ENCODE measurements around the gene CFTR. TPM values are rescaled to one million over a fixed set of nuclear protein-coding genes. Genes with fewer than 3 reads are reported as not detected.
"Not testable (repeated sequence)": the region's sequence is repeated elsewhere in the genome, so short reads cannot be mapped to it uniquely, and the experiment has no call there.

The CFTR gene
- total RNA-seq, 2 experiments from 2014 or later, result not detected

DNA sequence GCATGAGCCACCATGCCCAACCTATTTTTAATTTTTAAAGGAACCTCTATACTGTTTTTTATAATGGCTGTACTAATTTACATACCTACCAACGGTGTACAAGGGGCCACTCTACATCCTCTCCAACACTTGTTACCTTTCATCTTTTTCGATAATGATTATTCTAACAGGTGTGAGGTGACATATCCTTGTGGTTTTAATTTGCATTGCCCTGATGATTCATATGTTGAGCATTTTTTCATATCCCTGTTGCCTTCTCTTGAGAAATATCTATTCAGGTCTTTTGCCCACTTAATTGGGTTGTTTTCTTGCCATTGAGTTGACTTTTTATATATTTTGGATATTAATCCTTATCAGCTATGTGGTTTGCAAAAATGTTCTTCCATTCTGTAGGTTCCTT lies 226.4 kb downstream of the CFTR start:
- no peak for DNase-seq
- Mint-ChIP-seq H3K4me1 (no peaks in the 10 kb centered on the region), H3K9me3 (no peaks in the 10 kb centered on the region), H3K4me3 (no peak overlapping the region), H3K27ac (no peak overlapping the region), H3K36me3 (no peaks in the 10 kb centered on the region), H3K27me3 (no peaks in the 10 kb centered on the region)
- no peak for ATAC-seq (ENCODE audit: low read depth)
- POLR2A ChIA-PET, result no interaction called here

DNA sequence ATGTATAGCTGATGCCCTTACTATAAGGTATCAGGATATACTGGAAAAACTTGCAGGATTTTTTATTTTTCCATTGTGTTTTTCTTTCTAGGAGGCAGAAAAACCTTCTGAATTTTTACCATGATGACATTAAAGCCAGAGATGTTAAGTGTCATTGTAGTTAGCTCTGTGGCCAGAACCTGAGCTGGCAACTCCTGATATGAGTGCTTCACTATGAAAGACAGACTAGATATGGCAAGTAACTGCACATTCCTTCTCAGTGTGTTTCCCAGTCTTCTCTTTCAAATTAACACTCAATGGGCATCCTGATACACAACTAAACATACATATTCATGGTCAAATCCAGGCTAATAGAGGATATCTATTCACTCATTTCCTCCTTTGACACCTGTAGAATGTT lies 227.3 kb downstream of the CFTR start:
- Mint-ChIP-seq H3K27ac (no peak overlapping the region), H3K36me3 (no peaks in the 10 kb centered on the region), H3K27me3 (no peaks in the 10 kb centered on the region), H3K9me3 (no peaks in the 10 kb centered on the region), H3K4me1 (peaks cover 2% of the 10 kb centered on the region), H3K4me3 (no peak overlapping the region)
- POLR2A ChIA-PET, result no interaction called here
- DNase-seq, result no peak
- ATAC-seq (ENCODE audit: low read depth), result no peak

DNA sequence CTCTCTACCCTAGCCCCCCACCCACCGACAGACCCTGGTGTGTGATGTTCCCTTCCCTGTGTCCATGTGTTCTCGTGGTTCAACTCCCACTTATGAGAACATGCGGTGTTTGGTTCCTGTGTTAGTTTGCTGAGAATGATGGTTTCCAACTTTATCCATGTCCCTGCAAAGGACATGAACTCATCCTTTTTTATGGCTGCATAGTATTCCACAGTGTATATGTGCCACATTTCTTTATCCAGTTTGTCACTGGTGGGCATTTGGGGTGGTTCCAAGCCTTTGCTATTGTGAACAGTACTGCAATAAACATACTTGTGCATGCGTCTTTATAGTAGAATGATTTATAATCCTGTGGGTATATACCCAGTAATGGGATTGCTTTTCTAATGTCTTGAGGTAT lies 228.3 kb downstream of the CFTR start:
- H3K36me3 Mint-ChIP-seq; H3K27ac Mint-ChIP-seq; H3K9me3 Mint-ChIP-seq; H3K4me3 Mint-ChIP-seq; H3K27me3 Mint-ChIP-seq; H3K4me1 Mint-ChIP-seq; POLR2A ChIA-PET; DNase-seq; ATAC-seq (ENCODE audit: low read depth): not testable (repeated sequence)

DNA sequence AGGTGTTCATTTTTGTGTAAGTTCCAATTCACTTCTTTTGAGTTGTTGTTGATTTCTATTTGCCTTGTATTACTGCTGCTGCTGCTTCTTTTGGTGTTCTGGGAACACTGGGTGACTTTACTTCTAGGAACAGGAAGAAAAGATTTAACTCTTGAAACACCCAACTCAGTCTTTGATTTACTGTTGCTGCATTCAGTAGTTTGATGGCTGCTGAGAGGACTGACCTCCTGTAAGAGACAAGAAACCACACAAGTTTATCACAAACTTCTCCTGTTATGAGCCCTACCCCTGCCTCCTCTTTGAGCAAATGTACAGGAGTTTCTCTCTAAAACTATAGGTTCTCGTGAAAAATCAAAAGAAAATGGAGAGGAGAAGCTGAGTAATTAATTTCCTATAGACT lies 231.7 kb downstream of the CFTR start:
- H3K9me3 Mint-ChIP-seq, result no peaks in the 10 kb centered on the region
- H3K4me1 Mint-ChIP-seq, result peaks cover 2% of the 10 kb centered on the region
- no peak overlapping the region for H3K27ac Mint-ChIP-seq
- no peaks in the 10 kb centered on the region for H3K36me3 Mint-ChIP-seq
- no peaks in the 10 kb centered on the region for H3K27me3 Mint-ChIP-seq
- POLR2A ChIA-PET, result no interaction called here
- DNase-seq (no peak), ATAC-seq (ENCODE audit: low read depth) (no peak)
- H3K4me3 Mint-ChIP-seq, result no peak overlapping the region

DNA sequence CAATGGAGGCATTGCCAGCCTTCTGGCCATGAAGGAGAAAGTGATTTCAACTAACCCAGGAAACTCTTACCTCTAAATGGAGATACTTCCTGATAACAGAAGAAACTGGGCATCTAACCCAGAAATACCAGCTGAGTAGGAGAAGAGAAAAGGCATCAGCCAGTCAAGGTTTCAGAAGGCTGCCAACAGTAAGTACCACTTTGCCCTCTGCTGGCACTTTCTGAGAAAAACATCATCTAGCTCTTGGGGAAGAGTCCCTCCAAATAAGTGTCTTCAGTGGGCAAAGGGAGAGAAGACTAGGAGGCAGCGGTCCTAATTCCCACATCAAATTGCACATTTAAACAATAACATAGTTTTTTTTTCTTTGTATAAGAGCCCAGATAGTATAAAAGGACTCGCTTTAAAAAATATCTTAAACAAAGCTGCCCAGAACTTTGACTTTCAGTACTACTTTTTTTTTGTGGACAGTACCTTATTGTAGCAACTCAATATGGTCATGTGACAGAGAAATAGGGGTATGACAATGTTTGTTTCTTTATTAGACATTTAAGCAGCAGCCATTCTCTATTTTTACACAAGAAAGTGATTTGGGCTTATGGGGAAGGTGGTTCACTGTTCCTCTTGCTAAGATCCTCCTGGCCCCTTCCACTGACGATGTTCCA lies 236.1 kb downstream of the CFTR start:
- Mint-ChIP-seq H3K4me3 (no peak overlapping the region), H3K36me3 (no peaks in the 10 kb centered on the region), H3K4me1 (peaks cover 2% of the 10 kb centered on the region), H3K9me3 (no peaks in the 10 kb centered on the region), H3K27me3 (no peaks in the 10 kb centered on the region), H3K27ac (no peak overlapping the region)
- POLR2A ChIA-PET, result no interaction called here
- no peak for DNase-seq
- no peak for ATAC-seq (ENCODE audit: low read depth)

DNA sequence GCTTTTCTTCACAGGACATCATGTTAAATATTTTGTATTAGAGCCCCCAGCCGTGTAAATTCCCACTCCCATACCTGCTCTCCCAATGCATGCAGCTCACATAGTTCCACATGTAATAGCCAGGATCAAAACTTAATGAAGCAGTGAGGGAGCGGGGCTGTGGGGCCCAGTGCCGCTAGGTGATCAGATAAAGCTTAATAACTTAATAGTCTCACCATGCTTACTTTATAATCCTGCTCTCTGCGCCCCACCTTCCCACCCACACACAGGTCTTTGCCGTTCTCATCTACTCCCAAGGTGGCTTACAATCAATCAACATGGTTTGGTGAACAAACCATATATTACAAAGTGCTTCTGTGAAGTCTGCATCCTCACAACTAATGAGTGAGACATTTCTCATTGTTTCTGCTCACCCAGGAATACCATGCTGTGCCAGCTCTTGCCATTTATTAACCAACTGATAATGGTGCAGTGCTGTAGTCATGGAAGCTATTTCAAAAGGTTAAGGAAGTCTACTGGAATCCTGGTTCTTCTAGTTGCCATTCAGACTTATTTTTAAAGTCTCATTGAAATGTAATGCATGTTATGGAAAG lies 237.0 kb downstream of the CFTR start:
- no peak overlapping the region for H3K4me3 Mint-ChIP-seq
- no peak overlapping the region for H3K27ac Mint-ChIP-seq
- no peaks in the 10 kb centered on the region for H3K27me3 Mint-ChIP-seq
- no peaks in the 10 kb centered on the region for H3K9me3 Mint-ChIP-seq
- ATAC-seq (ENCODE audit: low read depth) (no peak), DNase-seq (no peak)
- no peaks in the 10 kb centered on the region for H3K36me3 Mint-ChIP-seq
- POLR2A ChIA-PET, result no interaction called here
- H3K4me1 Mint-ChIP-seq, result no peaks in the 10 kb centered on the region

DNA sequence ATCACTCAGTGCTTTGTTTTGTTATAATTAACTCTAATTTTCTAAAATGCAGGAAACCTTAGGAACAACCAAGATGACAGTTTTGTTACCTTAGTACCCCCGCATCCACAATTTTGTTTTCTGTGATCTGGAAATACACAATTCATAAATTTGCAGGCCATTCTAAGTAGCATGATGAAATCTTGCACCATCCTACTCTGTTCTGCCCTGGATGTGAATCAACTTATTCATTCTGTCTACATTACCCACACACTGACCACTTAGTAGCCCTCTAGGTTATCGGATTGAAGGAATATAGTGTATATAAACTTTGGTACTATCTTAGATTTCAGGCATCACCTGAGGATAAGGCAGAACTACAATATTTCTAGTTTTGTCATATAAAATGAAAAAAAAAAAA lies 237.5 kb downstream of the CFTR start:
- Mint-ChIP-seq H3K27me3 (no peaks in the 10 kb centered on the region), H3K4me3 (no peak overlapping the region)

More for the DNA sequence above, 237.5 kb downstream of the CFTR start:
- DNase-seq (no peak), ATAC-seq (ENCODE audit: low read depth) (no peak)
- Mint-ChIP-seq H3K9me3 (no peaks in the 10 kb centered on the region), H3K27ac (no peak overlapping the region), H3K4me1 (no peaks in the 10 kb centered on the region), H3K36me3 (no peaks in the 10 kb centered on the region)
- POLR2A ChIA-PET, result no interaction called here

Other genes with a start within 250 kb of the CFTR start
- gene WNT2, start 157.0 kb upstream of the CFTR start, total RNA-seq, result not detected
- gene ASZ1, start 52.5 kb upstream of the CFTR start, total RNA-seq, result not detected